GM12878 (cell line): Measurements from ENCODE around the gene C4orf17. TPM values are rescaled to one million over a fixed set of nuclear protein-coding genes. Genes with fewer than 3 reads are reported as not detected.

Source experiments
- ATAC-seq: fragments of 200-7000 bp; cut with Tn5 transposase; 3 replicates; pipeline ENCODE4 v1.9.1; 2020; ENCODE audit warnings: mild to moderate bottlenecking, moderate library complexity
- BruUV-seq: library from RNA; stranded (reverse); fragments of 400-500 nt; replicated peaks from 2 replicates; lab custom pipeline; 2021; lab: Mats Ljungman, UMichigan
- CTCF ChIA-PET: fragments of 300-600 bp; sonication (Branson Sonifier 250); formaldehyde crosslinking; extraction: SDS; loops from one replicate; lab custom pipeline; 2021; ENCODE audit warnings: inconsistent platforms; lab: Yijun Ruan, JAX
- POLR2A ChIA-PET: fragments of 350-600 bp; formaldehyde crosslinking; extraction: SDS; loops from one replicate; lab custom pipeline; 2021; ENCODE audit warnings: inconsistent platforms; lab: Charles Lee
- RAD21 ChIA-PET: fragments of 300-600 bp; sonication (Branson Sonifier 250); formaldehyde crosslinking; loops from one replicate; lab custom pipeline; 2023; ENCODE audit warnings: antibody characterized with exemption; ENCODE audit not compliant: unreplicated experiment; lab: Charles Lee
- SMC1A ChIA-PET: fragments of 300-600 bp; sonication (Branson Sonifier 250); formaldehyde crosslinking; loops from one replicate; lab custom pipeline; 2023; ENCODE audit not compliant: unreplicated experiment, uncharacterized antibody; lab: Charles Lee
- DNase-seq: peaks from one replicate; pipeline ENCODE4 v3.0.0-alpha.2; 2011; ENCODE audit warnings: low read depth, low spot score
- FAIRE-seq: peaks from 3 replicates; lab custom pipeline; 2011; peaks lifted over from hg19 to GRCh38; lab: Jason Lieb, UNC
- H2AFZ ChIP-seq: 2 replicates; pipeline ENCODE4 v1.6.0; 2011; ENCODE audit warnings: low read depth, low read length, control low read depth; ENCODE audit not compliant: control insufficient read depth
- H3K27ac ChIP-seq: 2 replicates; pipeline ENCODE4 v1.5.1; 2011; ENCODE audit warnings: control low read depth; ENCODE audit not compliant: control insufficient read depth, insufficient read depth
- H3K27me3 ChIP-seq, 2 experiments: replicated peaks in 1 of 2; 2 replicates each; pipeline versions ENCODE4 v1.6.0 to v1.6.1; 2011; ENCODE audit warnings: low read length in 1 of 2; ENCODE audit not compliant: control insufficient read depth in 2 of 2, insufficient read depth in 2 of 2
- H3K36me3 ChIP-seq, 2 experiments: 2 replicates each; pipeline ENCODE4 v1.5.1; 2011; ENCODE audit warnings: low read length in 1 of 2; ENCODE audit not compliant: control insufficient read depth in 2 of 2, insufficient read depth in 2 of 2
- H3K4me1 ChIP-seq: 2 replicates; pipeline ENCODE4 v1.6.1; 2011; ENCODE audit warnings: mild to moderate bottlenecking, low read length, moderate library complexity, mixed read lengths; ENCODE audit not compliant: control insufficient read depth, insufficient read depth
- H3K4me2 ChIP-seq: 2 replicates; pipeline ENCODE4 v1.6.0; 2011; ENCODE audit warnings: control low read depth; ENCODE audit not compliant: control insufficient read depth, insufficient read depth
- H3K4me3 ChIP-seq: fragments of 200-600 bp; sonication (generic); 2 replicates; pipeline ENCODE4 v1.5.1; 2016
- H3K79me2 ChIP-seq: 2 replicates; pipeline ENCODE4 v1.6.0; 2011; ENCODE audit warnings: low read length; ENCODE audit not compliant: control insufficient read depth, insufficient read depth
- H3K9ac ChIP-seq: 2 replicates; pipeline ENCODE4 v1.8.0; 2011; ENCODE audit warnings: low read length, control low read depth, mixed read lengths; ENCODE audit not compliant: control insufficient read depth, insufficient read depth
- H3K9me3 ChIP-seq: replicated peaks from 3 replicates; pipeline ENCODE4 v1.5.1; 2011; ENCODE audit warnings: mild to moderate bottlenecking, low read length; ENCODE audit not compliant: control insufficient read depth, insufficient read depth
- H4K20me1 ChIP-seq: 2 replicates; pipeline ENCODE4 v1.6.0; 2011; ENCODE audit not compliant: control insufficient read depth, insufficient read depth
- BACH1 ChIP-seq: fragments of 450-650 bp; IDR thresholded peaks from 2 replicates; pipeline ENCODE4 v1.6.1; 2017; ENCODE audit warnings: mild to moderate bottlenecking, borderline replicate concordance
- BMI1 ChIP-seq: fragments of 450-650 bp; IDR thresholded peaks from 2 replicates; pipeline ENCODE4 v1.6.1; 2016; ENCODE audit warnings: mild to moderate bottlenecking, moderate library complexity, borderline replicate concordance
- CBFB ChIP-seq: IDR thresholded peaks from 2 replicates; pipeline ENCODE4 v1.6.1; 2016; ENCODE audit warnings: antibody characterized with exemption, low read depth
- EED ChIP-seq: sonication (generic); IDR thresholded peaks from 2 replicates; pipeline ENCODE4 v1.6.1; 2016; ENCODE audit warnings: antibody characterized with exemption, low read depth
- IKZF2 ChIP-seq, 2 experiments: fragments of 450-650 bp; IDR thresholded peaks; 2 replicates each; pipeline ENCODE4 v1.6.1; 2017; ENCODE audit warnings: mild to moderate bottlenecking in 2 of 2, moderate library complexity in 2 of 2
- KAT2A ChIP-seq: conservative IDR thresholded peaks from 2 replicates; pipeline ENCODE4 v1.6.1; 2011; ENCODE audit warnings: low read depth, low read length; ENCODE audit not compliant: control insufficient read depth
- MEF2A ChIP-seq: IDR thresholded peaks from 2 replicates; pipeline ENCODE4 v1.6.1; 2011; ENCODE audit warnings: low read depth, mild to moderate bottlenecking, low read length, moderate library complexity; ENCODE audit not compliant: insufficient read depth
- RBBP5 ChIP-seq: fragments of 200-600 bp; sonication (generic); conservative IDR thresholded peaks from 2 replicates; pipeline ENCODE4 v1.6.1; 2016
- SREBF2 ChIP-seq: IDR thresholded peaks from 2 replicates; pipeline ENCODE4 v1.6.1; 2012; ENCODE audit warnings: mild to moderate bottlenecking, low read length
- ZSCAN29 ChIP-seq: fragments of 450-650 bp; IDR thresholded peaks from 2 replicates; pipeline ENCODE4 v1.6.1; 2017; ENCODE audit warnings: mild to moderate bottlenecking, moderate library complexity
- WGBS: methylation state at CpG from one replicate; pipeline ENCODE4 v1.1.6; 2016; ENCODE audit warnings: low lambda C conversion rate; ENCODE audit not compliant: insufficient replicate concordance, insufficient coverage; ENCODE audit errors: missing lambda C conversion rate; 5-methylcytosine and 5-hydroxymethylcytosine counted together
- in situ Hi-C: fragments of 300-500 bp; cut with MboI; formaldehyde crosslinking; loops from 9 replicates; pipeline ENCODE4 v1.14.3; 2018; ENCODE audit warnings: mixed read lengths
- intact Hi-C: fragments of 100-400 bp; cut with micrococcal nuclease; formaldehyde crosslinking; loops from one replicate; pipeline ENCODE4 v1.14.2; 2022; ENCODE audit not compliant: unreplicated experiment
- polyA plus RNA-seq, 11 experiments: library from polyadenylated mRNA; depleted of rRNA in 4 of 11; unstranded in 6 of 11; stranded (reverse) in 5 of 11; fragments of >200 nt; fragmentation: Nextera tagmentation in 4 of 11; fragmentation: Illumina TruSeq in 1 of 11; extraction: Ambion mirVana in 4 of 11; extraction: Trizol in 1 of 11; gene quantifications; 1 replicate in 1 of 11; 2 replicates in 10 of 11; pipeline versions ENCODE4 v1.2.1 to v1.2.3, GENCODE V29; 2011 to 2016; ENCODE audit warnings: inconsistent platforms in 2 of 11, missing spikeins in 2 of 11, low read depth in 1 of 11
- total RNA-seq, 4 experiments: library from RNA; depleted of rRNA in 3 of 4; stranded (reverse); fragments of >200 nt in 3 of 4; fragmentation: Illumina TruSeq in 1 of 4; extraction: Trizol in 1 of 4; gene quantifications; 2 replicates each; pipeline versions ENCODE4 v1.2.1 to v1.2.3, GENCODE V29; 2013 to 2021
- TF ChIP-seq, protein P1 (sequence below): fragments of 450-650 bp; formaldehyde crosslinking; IDR thresholded peaks from 2 replicates; pipeline ENCODE4 v1.4.0; 2020; ENCODE audit warnings: mild to moderate bottlenecking, moderate library complexity
- TF ChIP-seq, protein P2 (sequence below): IDR thresholded peaks from 2 replicates; pipeline ENCODE4 v1.6.1; 2011; ENCODE audit warnings: low read depth, mild to moderate bottlenecking, low read length, moderate library complexity, borderline replicate concordance; ENCODE audit errors: extremely low read depth
- TF ChIP-seq, protein P3 (sequence below): IDR thresholded peaks from 2 replicates; pipeline ENCODE4 v1.6.1; 2011; ENCODE audit warnings: low read depth, low read length, improper control_type of control experiment, borderline replicate concordance
- TF ChIP-seq, protein P4 (sequence below): fragments of 450-650 bp; IDR thresholded peaks from 2 replicates; pipeline ENCODE4 v1.6.1; 2017; ENCODE audit warnings: mild to moderate bottlenecking, moderate library complexity

The C4orf17 gene
- total and polyA plus RNA-seq, 10 of the 15 experiments (the other 5 are each of a cell fraction or from before 2014, with no cell fraction given): not detected

DNA sequence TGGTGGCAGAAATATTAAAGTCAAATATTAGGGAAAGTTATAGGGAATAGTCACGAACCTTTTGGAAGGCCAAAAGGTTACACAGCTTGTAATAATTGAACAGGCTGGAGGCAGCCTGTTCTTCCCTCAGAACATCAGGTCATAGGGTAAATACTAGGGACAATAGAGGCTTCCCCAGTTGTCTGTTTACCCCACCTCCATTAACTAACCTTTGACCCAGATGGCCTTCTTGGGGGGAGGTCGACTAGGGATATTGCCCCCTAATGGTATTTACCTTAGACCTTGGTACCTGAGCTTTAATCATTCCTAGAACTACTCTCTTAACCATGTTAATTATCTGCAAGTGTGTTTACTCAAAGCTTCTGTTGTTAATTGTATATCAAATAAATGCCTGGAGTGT lies 26.0 kb downstream of the C4orf17 start (continued):
- TF ChIP-seq, protein P1, sequence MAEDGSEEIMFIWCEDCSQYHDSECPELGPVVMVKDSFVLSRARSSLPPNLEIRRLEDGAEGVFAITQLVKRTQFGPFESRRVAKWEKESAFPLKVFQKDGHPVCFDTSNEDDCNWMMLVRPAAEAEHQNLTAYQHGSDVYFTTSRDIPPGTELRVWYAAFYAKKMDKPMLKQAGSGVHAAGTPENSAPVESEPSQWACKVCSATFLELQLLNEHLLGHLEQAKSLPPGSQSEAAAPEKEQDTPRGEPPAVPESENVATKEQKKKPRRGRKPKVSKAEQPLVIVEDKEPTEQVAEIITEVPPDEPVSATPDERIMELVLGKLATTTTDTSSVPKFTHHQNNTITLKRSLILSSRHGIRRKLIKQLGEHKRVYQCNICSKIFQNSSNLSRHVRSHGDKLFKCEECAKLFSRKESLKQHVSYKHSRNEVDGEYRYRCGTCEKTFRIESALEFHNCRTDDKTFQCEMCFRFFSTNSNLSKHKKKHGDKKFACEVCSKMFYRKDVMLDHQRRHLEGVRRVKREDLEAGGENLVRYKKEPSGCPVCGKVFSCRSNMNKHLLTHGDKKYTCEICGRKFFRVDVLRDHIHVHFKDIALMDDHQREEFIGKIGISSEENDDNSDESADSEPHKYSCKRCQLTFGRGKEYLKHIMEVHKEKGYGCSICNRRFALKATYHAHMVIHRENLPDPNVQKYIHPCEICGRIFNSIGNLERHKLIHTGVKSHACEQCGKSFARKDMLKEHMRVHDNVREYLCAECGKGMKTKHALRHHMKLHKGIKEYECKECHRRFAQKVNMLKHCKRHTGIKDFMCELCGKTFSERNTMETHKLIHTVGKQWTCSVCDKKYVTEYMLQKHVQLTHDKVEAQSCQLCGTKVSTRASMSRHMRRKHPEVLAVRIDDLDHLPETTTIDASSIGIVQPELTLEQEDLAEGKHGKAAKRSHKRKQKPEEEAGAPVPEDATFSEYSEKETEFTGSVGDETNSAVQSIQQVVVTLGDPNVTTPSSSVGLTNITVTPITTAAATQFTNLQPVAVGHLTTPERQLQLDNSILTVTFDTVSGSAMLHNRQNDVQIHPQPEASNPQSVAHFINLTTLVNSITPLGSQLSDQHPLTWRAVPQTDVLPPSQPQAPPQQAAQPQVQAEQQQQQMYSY (CRISPR knock-in tag): no peak
- TF ChIP-seq ZSCAN29: no peak

DNA sequence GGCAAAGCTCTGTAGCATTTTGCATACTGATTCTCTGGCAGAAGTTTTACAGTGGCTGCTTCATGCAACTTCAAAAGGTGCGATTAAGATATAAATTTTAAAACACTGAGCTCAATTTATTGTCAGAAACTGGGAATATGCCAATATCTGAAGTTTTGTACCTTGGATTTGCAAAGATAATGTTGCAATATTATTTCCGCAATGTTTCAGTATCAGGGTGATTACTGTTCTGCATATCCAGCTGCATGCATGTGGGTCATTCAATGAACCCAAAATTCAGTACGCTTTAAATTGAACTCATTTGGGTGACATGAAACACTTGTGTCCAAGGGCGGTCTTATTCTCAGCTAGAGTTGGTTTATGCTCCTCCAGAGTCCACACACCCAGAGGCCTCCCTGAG lies 26.9 kb downstream of the C4orf17 start:
- ATAC-seq (no peak), FAIRE-seq (no peak), DNase-seq (no peak)
- intact Hi-C loops (no loop called here), in situ Hi-C loops (no loop called here)
- Histone ChIP-seq H3K27me3 (no peaks in the 10 kb centered on the region), H3K4me1 (no peaks in the 10 kb centered on the region), H3K27ac (no peak overlapping the region), H3K79me2 (no peaks in the 10 kb centered on the region), H3K9me3 (no peaks in the 10 kb centered on the region), H3K36me3 (no peaks in the 10 kb centered on the region), H3K4me3 (no peak overlapping the region), H4K20me1 (no peaks in the 10 kb centered on the region)
- SMC1A ChIA-PET: interaction anchor here (1.1 to 1.6 kb wide), 2 partner anchors 155 to 551 kb away, joined by 3 read pairs; no protein-coding TSS in a partner anchor
- CTCF ChIA-PET: interaction anchor here (1.2 kb wide), 1 partner anchor 77 kb away, joined by 6 read pairs; no protein-coding TSS in a partner anchor
- TF ChIP-seq CBFB (no peak), EED (no peak), BACH1 (no peak), IKZF2 (IDR thresholded peaks at IDR 0.05) (no peak), RBBP5 (no peak), BMI1 (no peak), MEF2A (no peak), SREBF2 (no peak), KAT2A (no peak)
- TF ChIP-seq, protein P2, sequence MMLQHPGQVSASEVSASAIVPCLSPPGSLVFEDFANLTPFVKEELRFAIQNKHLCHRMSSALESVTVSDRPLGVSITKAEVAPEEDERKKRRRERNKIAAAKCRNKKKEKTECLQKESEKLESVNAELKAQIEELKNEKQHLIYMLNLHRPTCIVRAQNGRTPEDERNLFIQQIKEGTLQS: no peak
- TF ChIP-seq, protein P3, sequence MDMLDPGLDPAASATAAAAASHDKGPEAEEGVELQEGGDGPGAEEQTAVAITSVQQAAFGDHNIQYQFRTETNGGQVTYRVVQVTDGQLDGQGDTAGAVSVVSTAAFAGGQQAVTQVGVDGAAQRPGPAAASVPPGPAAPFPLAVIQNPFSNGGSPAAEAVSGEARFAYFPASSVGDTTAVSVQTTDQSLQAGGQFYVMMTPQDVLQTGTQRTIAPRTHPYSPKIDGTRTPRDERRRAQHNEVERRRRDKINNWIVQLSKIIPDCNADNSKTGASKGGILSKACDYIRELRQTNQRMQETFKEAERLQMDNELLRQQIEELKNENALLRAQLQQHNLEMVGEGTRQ: no peak
- TF ChIP-seq, protein P4, sequence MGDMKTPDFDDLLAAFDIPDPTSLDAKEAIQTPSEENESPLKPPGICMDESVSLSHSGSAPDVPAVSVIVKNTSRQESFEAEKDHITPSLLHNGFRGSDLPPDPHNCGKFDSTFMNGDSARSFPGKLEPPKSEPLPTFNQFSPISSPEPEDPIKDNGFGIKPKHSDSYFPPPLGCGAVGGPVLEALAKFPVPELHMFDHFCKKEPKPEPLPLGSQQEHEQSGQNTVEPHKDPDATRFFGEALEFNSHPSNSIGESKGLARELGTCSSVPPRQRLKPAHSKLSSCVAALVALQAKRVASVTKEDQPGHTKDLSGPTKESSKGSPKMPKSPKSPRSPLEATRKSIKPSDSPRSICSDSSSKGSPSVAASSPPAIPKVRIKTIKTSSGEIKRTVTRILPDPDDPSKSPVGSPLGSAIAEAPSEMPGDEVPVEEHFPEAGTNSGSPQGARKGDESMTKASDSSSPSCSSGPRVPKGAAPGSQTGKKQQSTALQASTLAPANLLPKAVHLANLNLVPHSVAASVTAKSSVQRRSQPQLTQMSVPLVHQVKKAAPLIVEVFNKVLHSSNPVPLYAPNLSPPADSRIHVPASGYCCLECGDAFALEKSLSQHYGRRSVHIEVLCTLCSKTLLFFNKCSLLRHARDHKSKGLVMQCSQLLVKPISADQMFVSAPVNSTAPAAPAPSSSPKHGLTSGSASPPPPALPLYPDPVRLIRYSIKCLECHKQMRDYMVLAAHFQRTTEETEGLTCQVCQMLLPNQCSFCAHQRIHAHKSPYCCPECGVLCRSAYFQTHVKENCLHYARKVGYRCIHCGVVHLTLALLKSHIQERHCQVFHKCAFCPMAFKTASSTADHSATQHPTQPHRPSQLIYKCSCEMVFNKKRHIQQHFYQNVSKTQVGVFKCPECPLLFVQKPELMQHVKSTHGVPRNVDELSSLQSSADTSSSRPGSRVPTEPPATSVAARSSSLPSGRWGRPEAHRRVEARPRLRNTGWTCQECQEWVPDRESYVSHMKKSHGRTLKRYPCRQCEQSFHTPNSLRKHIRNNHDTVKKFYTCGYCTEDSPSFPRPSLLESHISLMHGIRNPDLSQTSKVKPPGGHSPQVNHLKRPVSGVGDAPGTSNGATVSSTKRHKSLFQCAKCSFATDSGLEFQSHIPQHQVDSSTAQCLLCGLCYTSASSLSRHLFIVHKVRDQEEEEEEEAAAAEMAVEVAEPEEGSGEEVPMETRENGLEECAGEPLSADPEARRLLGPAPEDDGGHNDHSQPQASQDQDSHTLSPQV: no peak
- TF ChIP-seq, all 136 proteins: peak for 0
- 49% methylated on average over 4 of the region's 4 CpGs for WGBS
- BruUV-seq: no TSS peak
- H2AFZ ChIP-seq: no peak overlapping the region
- H3K4me2 ChIP-seq: no peak overlapping the region
- ChIA-PET RAD21 (no interaction called here), POLR2A (interaction anchor here (0.9 kb wide), 1 partner anchor 9 kb away, joined by 3 read pairs; no protein-coding TSS in a partner anchor)
- H3K9ac ChIP-seq: no peak overlapping the region
